ENCODE measurements around the gene SLC24A2. TPM values are rescaled to one million over a fixed set of nuclear protein-coding genes. Genes with fewer than 3 reads are reported as not detected.

The SLC24A2 gene
- total and polyA plus RNA-seq, 10 of the 15 experiments (the other 5 are each of a cell fraction or from before 2014, with no cell fraction given): not detected

DNA sequence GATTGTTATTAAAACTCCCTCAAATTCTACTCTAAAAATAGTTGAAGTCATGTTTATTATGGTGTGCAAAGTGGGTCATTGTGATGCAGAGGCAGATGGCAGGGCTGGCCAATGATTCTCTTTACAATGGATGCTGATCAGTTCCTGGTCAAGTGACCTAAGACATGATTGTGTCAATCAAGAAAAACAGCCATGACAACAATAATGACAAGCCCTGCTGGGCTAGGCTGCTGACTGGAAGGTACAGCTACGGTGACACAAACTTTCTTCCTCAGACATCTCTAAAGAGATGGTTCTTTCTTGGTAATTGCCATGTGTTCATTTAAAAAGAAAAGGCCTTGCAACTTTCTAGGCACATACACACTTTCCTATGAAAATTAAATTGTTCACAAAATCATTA is 3.6 kb downstream of the SLC24A2 start (continued):
- TF ChIP-seq, protein P1, sequence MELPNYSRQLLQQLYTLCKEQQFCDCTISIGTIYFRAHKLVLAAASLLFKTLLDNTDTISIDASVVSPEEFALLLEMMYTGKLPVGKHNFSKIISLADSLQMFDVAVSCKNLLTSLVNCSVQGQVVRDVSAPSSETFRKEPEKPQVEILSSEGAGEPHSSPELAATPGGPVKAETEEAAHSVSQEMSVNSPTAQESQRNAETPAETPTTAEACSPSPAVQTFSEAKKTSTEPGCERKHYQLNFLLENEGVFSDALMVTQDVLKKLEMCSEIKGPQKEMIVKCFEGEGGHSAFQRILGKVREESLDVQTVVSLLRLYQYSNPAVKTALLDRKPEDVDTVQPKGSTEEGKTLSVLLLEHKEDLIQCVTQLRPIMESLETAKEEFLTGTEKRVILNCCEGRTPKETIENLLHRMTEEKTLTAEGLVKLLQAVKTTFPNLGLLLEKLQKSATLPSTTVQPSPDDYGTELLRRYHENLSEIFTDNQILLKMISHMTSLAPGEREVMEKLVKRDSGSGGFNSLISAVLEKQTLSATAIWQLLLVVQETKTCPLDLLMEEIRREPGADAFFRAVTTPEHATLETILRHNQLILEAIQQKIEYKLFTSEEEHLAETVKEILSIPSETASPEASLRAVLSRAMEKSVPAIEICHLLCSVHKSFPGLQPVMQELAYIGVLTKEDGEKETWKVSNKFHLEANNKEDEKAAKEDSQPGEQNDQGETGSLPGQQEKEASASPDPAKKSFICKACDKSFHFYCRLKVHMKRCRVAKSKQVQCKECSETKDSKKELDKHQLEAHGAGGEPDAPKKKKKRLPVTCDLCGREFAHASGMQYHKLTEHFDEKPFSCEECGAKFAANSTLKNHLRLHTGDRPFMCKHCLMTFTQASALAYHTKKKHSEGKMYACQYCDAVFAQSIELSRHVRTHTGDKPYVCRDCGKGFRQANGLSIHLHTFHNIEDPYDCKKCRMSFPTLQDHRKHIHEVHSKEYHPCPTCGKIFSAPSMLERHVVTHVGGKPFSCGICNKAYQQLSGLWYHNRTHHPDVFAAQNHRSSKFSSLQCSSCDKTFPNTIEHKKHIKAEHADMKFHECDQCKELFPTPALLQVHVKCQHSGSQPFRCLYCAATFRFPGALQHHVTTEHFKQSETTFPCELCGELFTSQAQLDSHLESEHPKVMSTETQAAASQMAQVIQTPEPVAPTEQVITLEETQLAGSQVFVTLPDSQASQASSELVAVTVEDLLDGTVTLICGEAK (IDR thresholded peaks at IDR 0.05; ENCODE audit: borderline replicate concordance): no peak
- TF ChIP-seq HDGF (IDR thresholded peaks at IDR 0.05) (no peak), STAT1 (conservative IDR thresholded peaks at IDR 0.05) (no peak), CHD4 (IDR thresholded peaks at IDR 0.05) (no peak), JUND (IDR thresholded peaks at IDR 0.05; ENCODE audit: low read depth, low read length) (no peak), CREM (IDR thresholded peaks at IDR 0.05; ENCODE audit: low read depth) (no peak), ZNF24 (IDR thresholded peaks at IDR 0.05) (no peak), CREB1 (IDR thresholded peaks at IDR 0.05; ENCODE audit: low read depth) (no peak)
- TF ChIP-seq, protein P2, sequence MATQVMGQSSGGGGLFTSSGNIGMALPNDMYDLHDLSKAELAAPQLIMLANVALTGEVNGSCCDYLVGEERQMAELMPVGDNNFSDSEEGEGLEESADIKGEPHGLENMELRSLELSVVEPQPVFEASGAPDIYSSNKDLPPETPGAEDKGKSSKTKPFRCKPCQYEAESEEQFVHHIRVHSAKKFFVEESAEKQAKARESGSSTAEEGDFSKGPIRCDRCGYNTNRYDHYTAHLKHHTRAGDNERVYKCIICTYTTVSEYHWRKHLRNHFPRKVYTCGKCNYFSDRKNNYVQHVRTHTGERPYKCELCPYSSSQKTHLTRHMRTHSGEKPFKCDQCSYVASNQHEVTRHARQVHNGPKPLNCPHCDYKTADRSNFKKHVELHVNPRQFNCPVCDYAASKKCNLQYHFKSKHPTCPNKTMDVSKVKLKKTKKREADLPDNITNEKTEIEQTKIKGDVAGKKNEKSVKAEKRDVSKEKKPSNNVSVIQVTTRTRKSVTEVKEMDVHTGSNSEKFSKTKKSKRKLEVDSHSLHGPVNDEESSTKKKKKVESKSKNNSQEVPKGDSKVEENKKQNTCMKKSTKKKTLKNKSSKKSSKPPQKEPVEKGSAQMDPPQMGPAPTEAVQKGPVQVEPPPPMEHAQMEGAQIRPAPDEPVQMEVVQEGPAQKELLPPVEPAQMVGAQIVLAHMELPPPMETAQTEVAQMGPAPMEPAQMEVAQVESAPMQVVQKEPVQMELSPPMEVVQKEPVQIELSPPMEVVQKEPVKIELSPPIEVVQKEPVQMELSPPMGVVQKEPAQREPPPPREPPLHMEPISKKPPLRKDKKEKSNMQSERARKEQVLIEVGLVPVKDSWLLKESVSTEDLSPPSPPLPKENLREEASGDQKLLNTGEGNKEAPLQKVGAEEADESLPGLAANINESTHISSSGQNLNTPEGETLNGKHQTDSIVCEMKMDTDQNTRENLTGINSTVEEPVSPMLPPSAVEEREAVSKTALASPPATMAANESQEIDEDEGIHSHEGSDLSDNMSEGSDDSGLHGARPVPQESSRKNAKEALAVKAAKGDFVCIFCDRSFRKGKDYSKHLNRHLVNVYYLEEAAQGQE (IDR thresholded peaks at IDR 0.05; ENCODE audit: low read depth, low read length): no peak
- TF ChIP-seq, protein P3, sequence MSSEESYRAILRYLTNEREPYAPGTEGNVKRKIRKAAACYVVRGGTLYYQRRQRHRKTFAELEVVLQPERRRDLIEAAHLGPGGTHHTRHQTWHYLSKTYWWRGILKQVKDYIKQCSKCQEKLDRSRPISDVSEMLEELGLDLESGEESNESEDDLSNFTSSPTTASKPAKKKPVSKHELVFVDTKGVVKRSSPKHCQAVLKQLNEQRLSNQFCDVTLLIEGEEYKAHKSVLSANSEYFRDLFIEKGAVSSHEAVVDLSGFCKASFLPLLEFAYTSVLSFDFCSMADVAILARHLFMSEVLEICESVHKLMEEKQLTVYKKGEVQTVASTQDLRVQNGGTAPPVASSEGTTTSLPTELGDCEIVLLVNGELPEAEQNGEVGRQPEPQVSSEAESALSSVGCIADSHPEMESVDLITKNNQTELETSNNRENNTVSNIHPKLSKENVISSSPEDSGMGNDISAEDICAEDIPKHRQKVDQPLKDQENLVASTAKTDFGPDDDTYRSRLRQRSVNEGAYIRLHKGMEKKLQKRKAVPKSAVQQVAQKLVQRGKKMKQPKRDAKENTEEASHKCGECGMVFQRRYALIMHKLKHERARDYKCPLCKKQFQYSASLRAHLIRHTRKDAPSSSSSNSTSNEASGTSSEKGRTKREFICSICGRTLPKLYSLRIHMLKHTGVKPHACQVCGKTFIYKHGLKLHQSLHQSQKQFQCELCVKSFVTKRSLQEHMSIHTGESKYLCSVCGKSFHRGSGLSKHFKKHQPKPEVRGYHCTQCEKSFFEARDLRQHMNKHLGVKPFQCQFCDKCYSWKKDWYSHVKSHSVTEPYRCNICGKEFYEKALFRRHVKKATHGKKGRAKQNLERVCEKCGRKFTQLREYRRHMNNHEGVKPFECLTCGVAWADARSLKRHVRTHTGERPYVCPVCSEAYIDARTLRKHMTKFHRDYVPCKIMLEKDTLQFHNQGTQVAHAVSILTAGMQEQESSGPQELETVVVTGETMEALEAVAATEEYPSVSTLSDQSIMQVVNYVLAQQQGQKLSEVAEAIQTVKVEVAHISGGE (CRISPR knock-in tag; IDR thresholded peaks at IDR 0.05): no peak
- TF ChIP-seq, protein P4, sequence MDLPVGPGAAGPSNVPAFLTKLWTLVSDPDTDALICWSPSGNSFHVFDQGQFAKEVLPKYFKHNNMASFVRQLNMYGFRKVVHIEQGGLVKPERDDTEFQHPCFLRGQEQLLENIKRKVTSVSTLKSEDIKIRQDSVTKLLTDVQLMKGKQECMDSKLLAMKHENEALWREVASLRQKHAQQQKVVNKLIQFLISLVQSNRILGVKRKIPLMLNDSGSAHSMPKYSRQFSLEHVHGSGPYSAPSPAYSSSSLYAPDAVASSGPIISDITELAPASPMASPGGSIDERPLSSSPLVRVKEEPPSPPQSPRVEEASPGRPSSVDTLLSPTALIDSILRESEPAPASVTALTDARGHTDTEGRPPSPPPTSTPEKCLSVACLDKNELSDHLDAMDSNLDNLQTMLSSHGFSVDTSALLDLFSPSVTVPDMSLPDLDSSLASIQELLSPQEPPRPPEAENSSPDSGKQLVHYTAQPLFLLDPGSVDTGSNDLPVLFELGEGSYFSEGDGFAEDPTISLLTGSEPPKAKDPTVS (IDR thresholded peaks at IDR 0.05; ENCODE audit: low read depth, low read length): no peak
